Activated CD4-positive, alpha-beta T cell treated with anti-CD3 and anti-CD28 coated beads, Interleukin-2, amount 50 U/mL, for 48 hours (primary cell): ENCODE results near the gene RAB8B.
"Not testable (repeated sequence)": the region's sequence is repeated elsewhere in the genome, so short reads cannot be mapped to it uniquely, and the experiment has no call there.

ENCODE experiments used
- DNase-seq, 2 experiments: peaks; one replicate each; pipeline ENCODE4 v3.0.0-alpha.2; 2020

RAB8B gene

DNA sequence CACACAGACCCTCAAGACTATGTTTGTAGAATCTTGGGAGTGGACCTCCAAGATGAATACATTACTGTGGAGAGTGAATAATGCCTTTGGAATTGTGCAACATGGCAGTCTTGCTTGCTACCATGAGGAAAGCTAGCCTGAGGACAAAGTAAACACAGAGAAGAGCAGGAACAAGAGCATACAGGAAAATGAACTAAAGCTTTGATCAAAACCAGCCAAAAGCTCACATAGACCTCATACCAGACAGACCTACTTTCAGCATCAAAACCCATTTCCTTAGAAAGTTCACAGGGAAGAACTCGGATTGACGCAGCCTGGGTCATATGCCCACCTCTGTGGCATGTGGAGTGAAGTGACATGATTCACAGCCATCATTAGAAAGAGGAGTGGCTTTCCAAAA is 3.3 kb upstream of the RAB8B start:
- DNase-seq, result no peak

DNA sequence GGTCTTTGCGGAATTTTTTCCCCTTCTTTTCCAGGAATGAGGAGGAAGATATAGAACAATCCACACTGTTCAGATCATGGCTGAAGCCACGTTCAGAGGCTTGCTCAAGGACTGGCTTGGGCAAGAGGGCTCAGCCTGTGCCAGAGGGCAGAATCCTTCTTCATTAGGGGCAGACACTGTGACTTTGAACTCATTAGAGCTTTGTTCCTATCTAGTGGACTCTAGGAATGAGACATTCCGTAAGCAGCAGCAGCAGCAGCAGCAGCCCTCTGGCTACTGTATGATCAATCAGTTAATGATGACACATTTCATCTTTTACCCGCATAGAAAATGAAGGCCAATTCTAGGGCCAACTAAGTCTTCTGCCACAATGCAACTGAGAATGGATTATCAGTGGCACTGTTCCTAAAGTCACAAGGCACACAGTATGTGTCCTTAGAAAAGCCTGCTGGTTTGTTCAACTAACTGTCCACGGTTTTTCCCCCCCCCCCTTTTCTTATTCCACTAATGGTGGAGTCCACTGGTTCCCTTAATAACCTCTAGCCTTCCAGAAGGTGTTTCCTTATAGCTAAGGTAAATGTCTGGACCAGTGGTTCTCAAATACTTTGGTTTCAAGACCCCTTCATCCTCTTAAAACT is 1.7 kb upstream of the RAB8B start:
- no peak for DNase-seq

DNA sequence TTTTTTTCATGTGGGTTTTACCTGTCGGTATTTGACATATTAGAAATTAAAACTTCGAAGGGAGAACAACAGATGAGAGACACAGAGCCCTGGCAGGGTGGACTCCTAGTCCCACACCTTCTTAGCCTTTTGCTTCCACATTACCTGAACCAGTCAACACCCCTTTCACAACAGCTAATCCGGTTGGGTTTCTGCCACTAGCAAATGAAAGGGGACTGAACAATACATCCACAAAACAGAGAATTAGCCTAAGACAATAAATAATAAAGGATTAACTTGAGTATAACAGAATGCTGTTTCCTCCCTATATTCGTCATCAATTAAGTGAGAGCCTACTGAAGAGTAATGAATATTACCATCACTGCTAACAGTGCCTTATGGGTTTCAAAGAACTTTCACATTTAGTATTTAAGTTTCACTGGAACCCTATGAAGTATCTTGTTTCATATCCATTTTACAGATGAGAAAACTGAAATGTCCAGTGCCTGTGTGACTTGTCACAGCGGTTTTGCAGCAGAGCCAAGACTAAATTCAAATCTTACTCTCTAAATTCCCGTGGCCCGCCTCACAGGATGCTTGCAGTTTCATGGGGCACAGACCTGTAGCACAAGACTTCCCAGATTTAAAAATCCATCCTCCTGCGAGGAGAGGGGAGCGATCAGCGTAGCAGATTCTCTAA is 1.0 kb upstream of the RAB8B start:
- DNase-seq, result peak; percentile 46 to 64

DNA sequence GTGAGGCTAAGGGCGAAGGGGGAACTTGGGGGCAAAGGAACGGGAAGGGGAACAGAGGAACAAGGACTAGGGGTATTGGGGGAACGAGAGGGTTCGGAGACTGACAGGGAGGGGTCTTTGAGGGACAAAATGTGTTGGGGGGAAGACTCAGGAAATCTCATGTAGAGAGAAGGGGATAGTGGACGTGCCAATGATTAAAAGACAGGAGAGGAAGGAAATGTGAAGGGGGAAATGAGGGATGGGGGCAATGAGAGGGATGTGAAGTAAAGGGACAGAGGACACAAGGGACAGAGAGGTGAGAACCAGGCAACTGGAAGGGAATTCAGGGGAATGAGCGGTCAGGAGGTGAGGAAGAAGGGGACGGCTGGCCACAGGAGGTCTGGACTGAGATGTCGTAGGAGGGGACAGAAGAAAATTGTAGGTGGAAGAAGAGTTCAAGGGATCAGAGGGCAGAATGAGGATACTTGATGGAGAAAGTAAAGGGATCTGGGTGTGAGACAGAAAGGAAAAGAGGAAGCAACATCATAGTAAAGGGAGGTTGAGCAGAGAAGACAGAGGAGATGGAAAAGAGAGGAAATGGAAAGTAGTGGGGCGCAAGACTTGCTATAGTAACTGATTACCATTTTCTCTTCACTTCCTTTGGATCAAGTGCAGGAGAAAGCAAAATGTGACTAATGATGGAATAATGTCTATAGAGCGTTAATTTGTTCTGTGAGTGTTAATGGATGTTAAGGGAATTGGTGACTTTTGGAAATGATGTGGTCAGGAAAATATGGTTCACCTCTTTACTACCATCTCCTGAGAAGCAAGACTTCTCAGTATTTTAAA is 749 bp downstream of the RAB8B start:
- no peak for DNase-seq

DNA sequence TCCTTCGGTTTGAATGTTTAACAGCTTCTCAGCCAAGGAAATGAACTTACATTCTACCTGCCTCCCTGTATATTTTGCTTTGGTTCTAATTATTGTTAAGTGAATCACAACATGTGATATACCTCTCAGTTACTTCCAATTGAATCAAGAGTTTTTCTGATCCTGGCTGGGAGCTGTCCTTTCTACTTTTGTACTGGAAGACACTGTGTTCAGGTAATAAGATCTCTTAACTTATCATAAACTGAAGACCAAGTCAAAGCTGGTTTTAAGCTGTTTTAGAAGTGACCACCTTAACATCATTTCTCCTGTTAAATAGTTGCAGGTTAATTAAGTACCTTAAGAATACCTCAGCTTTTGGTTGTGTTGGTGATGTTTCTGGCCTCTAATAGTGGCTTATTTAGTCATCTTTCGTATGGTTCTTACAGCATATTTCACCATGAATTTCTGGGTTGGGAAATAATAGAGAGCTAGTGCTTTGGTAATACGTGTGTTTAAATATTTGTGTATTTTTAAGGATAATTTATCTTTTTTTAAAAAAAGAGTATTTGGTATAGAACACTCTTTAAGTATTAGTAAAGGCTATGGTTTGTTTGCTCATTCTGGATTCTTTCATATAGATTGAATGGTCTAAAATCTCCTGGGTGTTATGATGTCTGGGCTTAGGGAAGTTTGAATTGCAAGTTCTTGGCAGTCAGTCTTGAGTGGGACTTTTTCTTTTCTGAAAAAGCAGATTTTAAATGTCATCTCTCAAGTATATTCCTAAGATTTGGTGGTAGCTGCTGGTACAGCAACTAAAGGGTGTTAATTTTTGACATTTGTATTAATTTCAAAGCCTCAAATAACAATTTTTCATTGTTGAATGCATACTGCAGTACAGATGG is 1.6 kb downstream of the RAB8B start:
- no peak for DNase-seq

DNA sequence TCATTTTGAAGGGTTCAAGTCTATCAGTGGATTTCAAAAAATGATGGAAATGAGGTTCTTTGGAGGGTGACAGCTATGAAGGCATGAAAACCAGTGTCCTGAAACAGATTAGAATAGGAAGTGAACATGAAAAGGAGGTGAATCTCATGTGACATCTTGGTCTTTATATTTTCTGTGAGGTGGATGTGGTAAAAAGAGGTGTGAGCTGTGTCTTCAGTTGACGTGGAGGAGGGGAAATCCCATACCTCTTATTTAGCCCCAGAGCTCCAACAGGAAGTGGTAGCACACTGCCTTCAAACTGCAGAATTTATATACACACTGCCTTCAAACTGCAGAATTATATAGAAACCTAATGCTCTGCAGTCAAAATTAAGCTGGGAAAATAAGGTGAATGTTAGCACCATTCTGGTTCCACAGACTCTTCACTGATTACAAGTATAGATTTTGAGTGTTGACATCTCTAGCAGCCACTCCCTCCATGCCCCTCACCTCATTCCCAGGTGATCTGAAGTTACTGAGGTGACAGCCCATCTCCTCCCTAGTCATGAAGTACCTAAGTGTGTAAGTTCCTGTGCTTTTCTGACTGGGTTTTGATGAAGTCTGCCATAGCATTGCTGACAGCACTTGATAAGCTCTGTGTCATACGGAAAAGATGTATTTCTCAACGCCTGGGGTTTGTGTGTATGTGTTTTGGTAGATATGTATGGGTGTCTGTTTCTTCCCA is 2.7 kb downstream of the RAB8B start:
- DNase-seq, result peak in 1 of 2 experiments; percentile 39

DNA sequence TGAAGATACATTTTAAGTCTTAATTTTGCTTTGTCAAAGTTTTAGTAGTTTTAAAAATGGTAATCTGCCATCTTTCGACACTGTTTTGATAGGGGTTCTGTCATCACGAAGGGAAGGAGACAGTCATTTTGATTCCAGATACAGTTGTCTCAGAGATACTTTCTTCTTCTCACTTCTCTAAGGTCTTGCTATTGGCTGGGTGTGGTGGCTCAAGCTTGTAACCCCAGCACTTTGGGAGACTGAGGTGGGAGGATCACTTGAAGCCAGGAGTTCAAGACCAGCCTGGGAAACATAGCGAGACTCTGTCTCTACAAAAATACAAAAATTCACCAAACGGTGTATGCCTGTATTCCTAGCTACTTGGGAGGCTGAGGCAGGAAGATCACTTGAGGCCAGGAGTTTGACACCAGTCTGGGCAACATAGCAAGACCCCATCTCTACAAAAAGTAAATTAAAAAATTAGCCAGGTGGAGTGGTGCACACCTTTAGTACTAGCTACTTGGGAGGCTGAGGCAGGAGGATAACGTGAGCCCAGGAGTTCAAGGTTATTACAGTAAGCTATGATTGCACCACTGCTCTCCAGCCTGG is 3.3 kb downstream of the RAB8B start:
- peak; percentile 39 to 44 for DNase-seq

DNA sequence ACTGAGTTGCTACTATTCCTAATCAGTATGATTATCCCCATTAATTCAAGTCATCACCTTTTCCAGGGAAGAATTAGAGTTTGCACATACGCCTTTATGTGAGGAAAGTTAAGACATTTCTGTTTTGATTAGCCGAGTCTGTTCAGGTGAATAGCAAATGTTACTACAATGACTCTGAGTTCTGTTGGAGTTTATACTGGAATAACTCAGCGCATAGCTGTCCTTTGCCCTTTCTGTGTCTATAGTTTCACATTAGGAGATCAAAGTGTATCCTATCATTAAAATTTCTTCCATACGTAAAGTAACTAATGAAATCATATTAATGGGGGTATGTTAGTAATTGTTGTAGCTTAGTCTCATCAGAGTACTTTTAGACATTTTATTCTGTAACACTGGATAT is 4.9 kb downstream of the RAB8B start:
- no peak for DNase-seq

DNA sequence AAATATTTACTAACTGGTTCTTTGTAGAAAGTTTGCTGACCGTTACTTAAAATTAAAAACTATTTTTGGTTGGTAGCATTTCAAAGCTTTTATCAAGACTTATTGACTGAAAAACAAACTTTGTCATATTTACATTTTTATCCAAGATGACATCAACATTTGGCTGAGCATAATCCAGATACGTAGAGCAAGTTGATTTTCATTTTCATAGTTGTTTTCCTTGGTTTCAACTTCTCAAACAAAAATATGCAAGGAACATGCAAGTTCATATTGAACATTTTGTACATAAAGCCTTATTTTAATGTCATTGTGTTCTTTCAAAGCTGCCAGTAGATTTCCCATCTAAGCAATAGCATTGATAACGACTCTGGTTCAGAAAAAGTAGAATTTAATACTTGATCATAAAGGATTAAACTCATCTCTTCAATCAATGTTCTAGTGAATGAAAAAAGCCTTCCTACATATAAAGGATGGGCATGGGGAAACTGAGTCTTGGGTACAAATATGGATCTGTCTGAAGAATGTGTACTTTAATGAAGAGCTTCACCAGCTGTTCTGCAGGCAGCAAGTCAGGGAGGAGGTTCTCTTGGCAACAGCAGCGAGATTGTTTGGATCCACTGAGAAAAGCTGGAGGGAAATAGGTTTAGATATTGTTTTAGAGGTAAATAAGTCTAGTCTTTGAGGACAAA is 5.6 kb downstream of the RAB8B start:
- no peak for DNase-seq

DNA sequence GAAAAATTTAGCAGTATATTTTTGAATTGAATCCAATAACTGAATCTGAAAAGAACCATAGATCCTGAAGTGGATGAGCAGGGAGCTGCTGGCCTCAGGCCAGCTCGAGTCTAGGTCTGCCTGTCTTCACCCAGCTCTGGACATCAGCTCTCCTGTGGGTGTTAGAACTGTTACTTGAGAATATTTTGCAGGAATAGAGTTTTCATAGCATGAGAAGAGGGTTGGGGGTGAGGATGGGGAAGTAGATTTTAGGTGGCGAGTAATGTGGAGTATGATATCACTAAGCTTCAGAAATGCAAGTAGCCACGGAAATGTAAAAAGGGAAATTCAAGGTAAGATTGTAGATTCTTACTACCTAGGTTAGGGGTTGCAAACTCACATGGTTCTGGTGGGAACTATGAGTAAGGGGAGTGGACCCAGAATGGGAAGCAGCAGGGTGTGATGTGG is 6.2 kb downstream of the RAB8B start:
- no peak for DNase-seq

DNA sequence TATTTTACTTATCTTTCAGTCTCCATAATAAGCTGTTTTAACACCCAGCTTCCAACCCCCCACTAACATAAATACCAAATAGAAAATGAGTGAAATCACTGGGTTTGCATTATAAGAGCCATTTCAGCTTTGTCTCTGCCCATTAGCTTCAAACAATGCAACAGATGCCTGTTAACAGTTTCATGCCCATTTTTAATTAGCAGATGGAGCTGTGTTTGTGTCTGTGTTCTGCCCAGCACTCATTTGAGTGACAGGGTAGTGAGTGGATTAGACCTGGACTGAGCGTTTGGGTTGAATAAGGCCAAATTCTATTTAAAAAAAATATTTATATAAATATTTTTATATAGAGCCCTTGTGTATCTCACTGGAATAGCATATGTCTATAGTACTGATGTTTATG is 7.4 kb downstream of the RAB8B start:
- no peak for DNase-seq

DNA sequence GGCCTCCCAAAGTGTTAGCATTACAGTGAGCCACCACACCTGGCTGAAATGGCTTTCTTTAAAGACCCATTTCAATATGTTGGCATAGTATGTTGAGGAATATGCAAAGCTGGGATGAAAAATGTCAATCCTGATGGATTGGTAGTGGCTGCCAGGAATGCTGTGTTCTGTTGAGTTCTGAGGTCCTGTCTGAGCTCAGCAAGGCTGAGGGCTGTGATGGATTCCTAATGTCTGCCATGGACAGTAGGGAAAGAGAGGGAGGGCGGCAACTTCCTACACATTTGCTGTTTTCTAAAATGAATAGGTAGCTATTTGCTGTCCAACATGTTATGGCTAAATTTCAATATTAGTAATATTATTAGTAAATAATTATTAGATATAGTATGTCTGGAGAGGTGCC is 8.2 kb downstream of the RAB8B start:
- DNase-seq, result no peak

DNA sequence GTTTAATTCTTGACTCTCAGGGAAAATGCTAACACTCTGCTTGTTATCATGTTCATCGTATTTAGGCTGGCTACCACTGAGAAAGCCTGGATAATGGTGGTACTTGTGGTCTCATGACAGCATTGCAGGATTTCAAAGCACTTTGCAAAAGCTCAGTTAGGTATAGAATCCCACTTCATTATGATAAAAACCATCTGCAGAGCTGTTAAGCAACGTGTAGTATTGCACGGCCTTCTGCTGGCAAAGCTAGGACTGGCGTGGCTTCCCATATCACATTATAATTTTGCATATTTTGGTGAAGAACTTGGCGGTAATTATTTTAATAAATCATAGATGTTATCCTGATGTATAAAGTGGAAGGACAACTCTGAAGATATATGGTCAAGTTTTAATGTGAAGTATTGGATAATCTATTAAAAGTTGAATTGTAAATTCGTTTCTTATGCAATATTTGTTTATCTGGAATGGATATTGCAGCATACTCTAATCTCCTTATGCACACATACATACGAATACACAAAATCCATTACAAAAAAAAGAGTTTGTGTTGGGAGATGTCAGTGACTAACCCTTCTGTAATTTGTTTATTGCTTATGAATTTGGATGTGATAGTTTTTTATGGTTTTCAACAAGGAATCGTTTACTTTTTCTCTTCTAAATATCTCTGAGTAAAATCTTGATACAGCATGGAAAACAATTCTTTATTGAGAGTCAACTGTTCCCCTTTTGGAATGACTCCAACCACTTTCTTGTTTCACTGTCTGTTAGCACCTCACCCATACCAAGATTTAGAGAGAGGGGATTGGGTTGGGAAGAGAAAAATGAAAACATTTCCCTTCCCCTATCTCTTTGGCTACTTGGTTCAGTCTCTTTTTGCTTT is 9.2 kb downstream of the RAB8B start:
- no peak for DNase-seq

DNA sequence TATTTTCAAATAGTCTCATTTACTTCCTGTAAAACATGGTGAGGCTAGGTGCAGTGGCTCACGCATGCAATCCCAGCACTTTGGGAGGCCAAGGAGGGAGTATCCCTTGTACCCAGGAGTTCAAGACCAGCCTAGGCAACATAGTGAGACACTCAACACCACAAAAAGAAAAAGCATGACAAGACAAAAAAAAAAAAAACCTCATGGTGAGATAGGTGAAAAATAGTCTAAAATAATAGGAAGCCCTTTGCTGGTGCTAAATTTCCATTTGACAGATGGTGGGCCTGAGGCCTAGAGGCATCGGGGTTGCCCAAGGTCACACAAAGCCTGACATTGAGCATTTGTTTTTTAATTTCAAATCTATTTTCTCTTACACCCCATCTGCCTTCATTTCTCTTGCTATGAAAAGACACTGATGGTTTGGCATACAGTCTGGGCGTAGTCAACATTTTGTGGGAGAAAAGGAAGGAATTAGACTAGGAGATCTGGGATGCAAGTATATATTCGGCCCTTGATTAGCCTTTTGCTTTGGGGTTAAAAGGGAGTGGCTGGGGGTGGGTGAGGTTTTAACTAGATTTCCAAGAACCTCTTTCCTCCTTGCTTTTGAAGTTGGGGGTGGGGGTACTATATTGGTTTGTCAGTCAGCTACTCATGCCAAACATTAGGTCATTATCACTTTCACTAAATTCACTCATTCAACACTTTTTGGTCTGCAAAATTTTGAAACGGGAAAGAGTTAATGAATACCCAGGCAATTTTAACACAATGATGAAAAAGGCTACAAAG is 11.3 kb downstream of the RAB8B start:
- no peak for DNase-seq

DNA sequence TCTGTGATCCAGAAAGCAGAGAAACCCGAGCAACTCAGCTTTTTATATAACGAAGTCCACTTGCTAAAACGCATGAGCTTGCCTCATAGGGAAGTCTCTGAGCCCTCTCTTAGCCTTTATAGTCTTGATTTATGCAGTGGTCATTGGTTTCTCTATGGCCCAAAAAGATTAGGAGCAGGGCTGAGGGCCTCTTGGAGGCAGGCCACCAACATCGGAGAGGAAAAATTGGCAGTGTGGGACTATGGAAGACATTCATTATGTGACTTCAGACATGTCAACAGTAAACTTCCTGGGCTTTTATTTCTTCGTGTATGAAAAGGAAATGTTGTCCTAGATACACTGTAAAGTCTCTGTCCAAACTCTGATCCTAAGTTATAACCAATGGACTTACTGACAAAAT is 13.5 kb downstream of the RAB8B start:
- DNase-seq, result no peak

DNA sequence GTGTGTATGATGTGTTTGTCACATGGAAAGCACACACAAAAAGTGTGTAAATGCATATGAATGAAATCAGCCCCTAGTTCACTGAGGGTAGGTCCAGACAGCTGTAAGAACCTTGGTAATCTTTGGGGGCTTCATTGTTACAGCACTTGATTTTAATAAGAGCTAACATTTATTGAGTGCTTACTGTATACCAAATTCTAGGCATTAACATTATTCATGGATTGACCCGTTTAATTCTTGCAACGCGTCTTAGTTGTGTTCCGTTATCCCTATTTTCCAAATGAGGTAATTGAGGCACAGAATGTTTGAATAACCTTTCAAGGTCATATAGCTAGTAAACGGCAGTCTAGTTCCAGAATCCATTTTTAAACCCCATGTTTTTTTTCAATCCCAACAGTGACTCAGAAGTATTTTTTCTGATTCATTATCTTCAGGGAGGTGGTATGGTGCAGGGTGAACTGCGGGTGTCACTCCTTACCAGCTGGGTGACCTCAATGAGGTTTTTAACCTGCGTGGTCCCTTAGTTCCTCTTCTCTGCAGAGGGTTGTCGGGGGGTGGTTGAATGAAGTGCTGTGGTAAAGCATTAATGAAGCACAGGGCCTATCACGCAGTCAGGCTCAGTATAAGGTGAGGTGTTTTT is 14.2 kb downstream of the RAB8B start:
- peak; percentile 27 to 41 for DNase-seq

DNA sequence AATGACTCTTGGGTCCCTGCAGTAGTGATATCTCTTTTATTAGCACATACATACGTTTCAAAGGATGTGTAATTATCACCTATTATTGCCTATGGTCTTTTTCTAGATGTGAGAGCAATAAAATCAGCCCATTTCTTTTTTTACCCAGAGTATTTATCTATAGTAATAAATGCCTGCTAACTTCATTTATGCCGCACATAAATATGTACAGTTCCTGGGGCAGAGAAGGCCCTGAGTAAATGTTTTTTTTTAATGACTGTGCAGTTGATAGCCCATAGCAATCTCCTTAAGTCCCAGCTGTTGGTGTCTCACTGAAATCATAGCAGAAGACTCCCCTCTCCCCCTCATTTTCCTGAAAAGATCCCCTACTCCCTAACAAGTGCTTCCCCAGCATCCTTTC is 16.7 kb downstream of the RAB8B start:
- no peak for DNase-seq

DNA sequence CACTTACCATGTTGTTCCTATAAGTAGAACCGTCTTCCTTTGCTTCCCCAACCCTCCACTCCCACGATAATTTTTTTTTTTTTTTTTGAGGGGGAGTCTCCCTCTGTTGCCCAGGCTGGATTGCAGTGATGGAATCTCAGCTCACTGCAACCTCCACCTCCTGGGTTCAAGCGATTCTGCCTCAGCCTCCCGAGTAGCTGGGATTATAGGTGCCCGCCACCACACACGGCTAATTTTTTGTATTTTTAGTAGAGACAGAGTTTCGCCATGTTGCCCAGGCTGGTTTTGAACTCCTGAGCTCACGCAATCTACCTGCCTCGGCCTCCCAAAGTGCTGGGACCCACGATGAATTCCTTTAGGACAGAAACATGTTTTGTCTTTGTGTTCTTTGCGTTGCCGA is 19.4 kb downstream of the RAB8B start:
- DNase-seq, result not testable (repeated sequence)
